Activated CD4-positive, alpha-beta T cell treated with anti-CD3 and anti-CD28 coated beads for 1 hour (primary cell): ENCODE data around the gene FKBP1B.
"Not testable (repeated sequence)": the region's sequence is repeated elsewhere in the genome, so short reads cannot be mapped to it uniquely, and the experiment has no call there.

Experiments used
- DNase-seq: peaks from one replicate; pipeline ENCODE4 v3.0.0-alpha.2; 2020

The FKBP1B gene

DNA sequence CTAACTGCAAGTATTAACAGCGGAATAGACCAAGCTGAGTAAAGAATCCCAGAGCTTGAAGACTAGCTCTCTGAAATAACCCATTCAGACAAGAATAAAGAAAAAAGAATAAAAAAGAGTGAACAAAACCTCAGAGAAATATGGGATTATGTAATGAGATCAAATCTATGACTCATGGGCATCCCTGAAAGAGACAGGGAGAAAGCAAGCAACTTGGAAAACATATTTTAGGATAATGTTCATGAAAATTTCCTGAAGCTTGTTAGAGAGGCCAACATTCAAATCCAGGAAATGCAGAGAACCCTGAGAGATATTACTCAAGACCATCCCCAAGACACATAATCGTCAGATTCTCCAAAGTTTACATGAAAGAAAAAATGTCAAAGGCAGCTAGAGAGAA, 56.3 kb downstream of the FKBP1B start:
- DNase-seq = no peak

DNA sequence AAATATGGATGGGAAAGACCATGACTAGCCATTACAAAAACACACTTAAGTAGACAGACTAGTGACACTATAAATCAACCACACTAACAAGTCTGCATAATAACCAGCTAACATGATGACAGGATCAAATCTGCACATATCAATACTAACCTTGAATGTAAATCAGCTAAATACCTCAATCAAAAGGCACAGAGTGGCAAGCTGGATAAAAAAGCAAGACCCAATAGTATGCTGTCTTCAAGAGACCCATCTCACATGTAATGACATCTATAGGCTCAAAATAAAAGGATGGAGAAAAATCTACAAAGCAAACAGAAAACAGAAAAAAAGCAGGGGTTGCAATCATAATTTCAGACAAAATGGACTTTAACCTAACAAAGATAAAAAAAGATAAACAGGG, 57.2 kb downstream of the FKBP1B start:
- no peak for DNase-seq

DNA sequence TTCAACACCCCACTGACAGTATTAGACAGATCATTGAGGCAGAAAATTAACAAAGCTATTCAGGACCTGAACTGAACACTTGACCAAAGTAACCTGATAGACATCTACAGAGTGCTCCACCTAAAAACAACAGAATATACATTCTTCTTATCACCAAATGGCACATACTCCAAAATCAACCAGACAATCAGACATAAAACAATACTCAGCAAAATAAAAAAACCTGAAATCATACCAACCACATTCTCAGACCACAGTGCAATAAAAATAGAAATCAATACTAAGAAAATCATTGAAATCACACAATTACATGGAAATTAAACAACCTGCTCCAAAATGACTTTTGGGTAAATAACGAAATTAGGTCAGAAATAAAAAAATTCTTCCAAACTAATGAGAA, 57.8 kb downstream of the FKBP1B start:
- no peak for DNase-seq

DNA sequence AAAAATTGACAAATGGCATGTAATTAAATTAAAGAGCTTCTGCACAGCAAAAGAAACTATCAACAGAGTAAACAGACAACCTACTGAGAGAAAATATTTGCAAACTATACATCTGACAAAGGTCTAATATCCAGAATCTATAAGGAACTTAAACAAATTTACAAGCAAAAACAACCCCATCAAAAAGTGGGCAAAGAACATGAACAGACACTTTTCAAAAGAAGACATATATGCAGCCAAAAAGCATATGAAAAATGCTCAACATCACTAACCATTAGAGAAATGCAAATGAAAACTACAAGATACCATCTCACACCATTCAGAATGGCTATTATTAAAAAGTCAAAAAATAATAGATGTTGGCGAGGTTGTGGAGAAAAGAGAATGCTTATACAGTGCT, 59.9 kb downstream of the FKBP1B start:
- DNase-seq = not testable (repeated sequence)

DNA sequence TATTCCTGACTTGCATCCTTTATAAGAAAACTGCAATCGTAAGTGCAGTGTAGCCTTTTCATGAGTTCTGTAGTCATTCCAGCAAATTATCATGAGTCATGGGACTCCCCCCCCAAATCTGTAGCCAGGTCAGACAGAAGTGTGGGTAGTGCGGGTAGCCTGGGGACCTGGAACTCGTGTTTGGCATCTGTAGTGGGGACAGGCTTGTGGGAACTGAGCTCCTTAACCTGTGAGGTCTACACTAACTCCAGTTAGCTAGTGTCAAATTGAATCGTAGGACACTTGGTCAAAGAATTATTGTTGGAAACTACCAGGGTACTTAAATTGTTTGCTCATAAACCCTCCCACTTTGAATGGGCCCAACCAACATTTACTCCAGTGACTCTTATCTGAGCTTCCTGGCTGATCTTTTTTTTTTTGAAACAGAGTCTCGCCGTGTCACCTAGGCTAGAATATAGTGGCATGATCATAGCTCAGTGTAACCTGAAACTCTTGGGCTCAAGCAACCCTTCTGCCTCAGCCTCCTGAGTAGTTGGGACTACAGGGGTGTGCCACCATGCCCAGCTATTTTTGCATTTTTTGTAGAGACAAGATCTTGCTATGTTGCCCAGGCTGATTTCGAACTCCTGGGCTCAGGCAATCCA, 61.2 kb downstream of the FKBP1B start:
- no peak for DNase-seq

DNA sequence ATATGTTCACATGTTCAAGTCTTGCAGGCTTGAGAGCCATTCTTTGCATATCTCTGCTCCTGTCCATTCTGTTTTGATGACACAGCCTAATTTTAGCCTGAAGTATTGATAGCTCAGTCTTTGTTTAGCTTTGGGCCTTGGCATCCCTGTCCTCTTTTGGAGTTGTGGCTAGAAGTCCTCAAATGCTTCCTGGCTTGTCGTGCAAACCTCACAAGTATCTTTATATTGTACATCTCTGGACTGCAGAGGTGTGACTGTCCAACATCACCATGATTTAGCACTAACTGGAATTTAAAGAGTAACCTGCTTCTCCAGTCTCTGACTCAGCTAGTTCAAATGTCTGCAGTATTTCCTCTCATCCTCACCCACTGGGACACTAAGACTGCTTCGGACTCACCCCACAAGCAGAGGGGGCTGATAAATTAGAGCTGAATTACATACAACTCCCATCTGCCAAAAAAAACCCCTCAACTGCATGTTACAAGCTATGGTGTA, 61.9 kb downstream of the FKBP1B start:
- DNase-seq = no peak
